PC-3 (cell line): ENCODE data around the gene LCAT.

Experiments
- EZH2 ChIP-seq: fragments of 300-600 bp; sonication (generic); IDR thresholded peaks from one replicate; pipeline ENCODE4 v1.6.1; 2017; ENCODE audit warnings: antibody characterized with exemption, mild to moderate bottlenecking, low read length; ENCODE audit not compliant: unreplicated experiment
- EZH2phosphoT487 ChIP-seq: fragments of 300-600 bp; sonication (generic); IDR thresholded peaks from 2 replicates; pipeline ENCODE4 v1.6.1; 2018; ENCODE audit warnings: mild to moderate bottlenecking, antibody characterized with exemption, low read length, borderline replicate concordance
- TF ChIP-seq, protein P1 (sequence below): fragments of 300-600 bp; sonication (generic); conservative IDR thresholded peaks from 2 replicates; pipeline ENCODE4 v1.5.1; 2017; ENCODE audit warnings: antibody characterized with exemption, low read depth, mild to moderate bottlenecking, low read length

- TF ChIP-seq, protein P1, sequence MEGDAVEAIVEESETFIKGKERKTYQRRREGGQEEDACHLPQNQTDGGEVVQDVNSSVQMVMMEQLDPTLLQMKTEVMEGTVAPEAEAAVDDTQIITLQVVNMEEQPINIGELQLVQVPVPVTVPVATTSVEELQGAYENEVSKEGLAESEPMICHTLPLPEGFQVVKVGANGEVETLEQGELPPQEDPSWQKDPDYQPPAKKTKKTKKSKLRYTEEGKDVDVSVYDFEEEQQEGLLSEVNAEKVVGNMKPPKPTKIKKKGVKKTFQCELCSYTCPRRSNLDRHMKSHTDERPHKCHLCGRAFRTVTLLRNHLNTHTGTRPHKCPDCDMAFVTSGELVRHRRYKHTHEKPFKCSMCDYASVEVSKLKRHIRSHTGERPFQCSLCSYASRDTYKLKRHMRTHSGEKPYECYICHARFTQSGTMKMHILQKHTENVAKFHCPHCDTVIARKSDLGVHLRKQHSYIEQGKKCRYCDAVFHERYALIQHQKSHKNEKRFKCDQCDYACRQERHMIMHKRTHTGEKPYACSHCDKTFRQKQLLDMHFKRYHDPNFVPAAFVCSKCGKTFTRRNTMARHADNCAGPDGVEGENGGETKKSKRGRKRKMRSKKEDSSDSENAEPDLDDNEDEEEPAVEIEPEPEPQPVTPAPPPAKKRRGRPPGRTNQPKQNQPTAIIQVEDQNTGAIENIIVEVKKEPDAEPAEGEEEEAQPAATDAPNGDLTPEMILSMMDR, result no peak
- no peak for TF ChIP-seq EZH2
- no peak for TF ChIP-seq EZH2phosphoT487
Measured at GRCh38 chr16:67959536-67960329, 15.8 kb upstream of the LCAT start.
